ENCODE measurements around the gene CDKN2B-AS1. TPM values are rescaled to one million over a fixed set of nuclear protein-coding genes. Genes with fewer than 3 reads are reported as not detected.

Gene CDKN2B-AS1
- total and polyA plus RNA-seq, 4 donors = 0.58 to 8.0 (median 1.1) TPM

- intact Hi-C loops (cut with DNase I) = loop anchor here (5.0 to 10.0 kb wide), 2 partner anchors 95 to 132 kb away; partner anchors contain the start of gene CDKN2B (in 1 of the 2)
- Histone ChIP-seq H3K27ac (ENCODE audit: low read depth in 1 of 2, low read length in 2 of 2) (peak overlapping the region; percentile 36 to 45), H3K4me1 (ENCODE audit: control insufficient read depth in 1 of 2, insufficient read depth in 2 of 2, low read length in 2 of 2) (peaks cover 0 to 3% of the 10 kb centered on the region in 2 donors), H3K36me3 (ENCODE audit: control insufficient read depth in 1 of 2, insufficient read depth in 2 of 2, low read length in 1 of 2) (no peaks in the 10 kb centered on the region), H3K9me3 (ENCODE audit: control insufficient read depth, low read length) (no peaks in the 10 kb centered on the region), H3K4me3 (ENCODE audit: low read length in 2 of 2) (no peak overlapping the region), H3K27me3 (ENCODE audit: control insufficient read depth in 1 of 2, insufficient read depth in 2 of 2, low read length in 1 of 2) (no peaks in the 10 kb centered on the region)
- ATAC-seq (ENCODE audit: low FRiP score) = no peak
- WGBS, 2 donors = 90 to 94% methylated on average over 4 of the region's 4 CpGs
- no peak for DNase-seq
Observed at GRCh38 chr9:22102146-22103053, 107.8 kb downstream of the CDKN2B-AS1 start.

GRCh38 chr9:22103685-22104575 lies 109.3 kb downstream of the CDKN2B-AS1 start:
- no peaks in the 10 kb centered on the region for H3K9me3 ChIP-seq (ENCODE audit: control insufficient read depth, low read length)
- no peak for ATAC-seq (ENCODE audit: low FRiP score)
- DNase-seq = no peak
- peak overlapping the region in 1 of 2 donors; percentile 95 for H3K27ac ChIP-seq (ENCODE audit: low read depth in 1 of 2, low read length in 2 of 2)
- H3K4me1 ChIP-seq (ENCODE audit: control insufficient read depth in 1 of 2, insufficient read depth in 2 of 2, low read length in 2 of 2) = peaks cover 0 to 3% of the 10 kb centered on the region in 2 donors
- H3K36me3 ChIP-seq (ENCODE audit: control insufficient read depth in 1 of 2, insufficient read depth in 2 of 2, low read length in 1 of 2) = no peaks in the 10 kb centered on the region
- no peak overlapping the region for H3K4me3 ChIP-seq (ENCODE audit: low read length in 2 of 2)
- WGBS, 2 donors = 6 to 9% methylated on average over 4 of the region's 4 CpGs
- intact Hi-C loops (cut with DNase I) = loop anchor here (5.0 to 10.0 kb wide), 2 partner anchors 97 to 131 kb away; partner anchors contain the start of gene CDKN2B (in 1 of the 2)
- H3K27me3 ChIP-seq (ENCODE audit: control insufficient read depth in 1 of 2, insufficient read depth in 2 of 2, low read length in 1 of 2) = no peaks in the 10 kb centered on the region

GRCh38 chr9:22105005-22105722 lies 110.6 kb downstream of the CDKN2B-AS1 start:
- DNase-seq (no peak), ATAC-seq (ENCODE audit: low FRiP score) (no peak)
- no peaks in the 10 kb centered on the region for H3K9me3 ChIP-seq (ENCODE audit: control insufficient read depth, low read length)
- WGBS, 2 donors = 94 to 98% methylated on average over 4 of the region's 4 CpGs
- intact Hi-C loops (cut with DNase I) = loop anchor here in 1 of 2 donors (10.0 kb wide), 1 partner anchor 130 kb away; no protein-coding TSS in a partner anchor
- H3K4me3 ChIP-seq (ENCODE audit: low read length in 2 of 2) = no peak overlapping the region
- H3K27me3 ChIP-seq (ENCODE audit: control insufficient read depth in 1 of 2, insufficient read depth in 2 of 2, low read length in 1 of 2) = no peaks in the 10 kb centered on the region
- no peaks in the 10 kb centered on the region for H3K36me3 ChIP-seq (ENCODE audit: control insufficient read depth in 1 of 2, insufficient read depth in 2 of 2, low read length in 1 of 2)
- peaks cover 0 to 3% of the 10 kb centered on the region in 2 donors for H3K4me1 ChIP-seq (ENCODE audit: control insufficient read depth in 1 of 2, insufficient read depth in 2 of 2, low read length in 2 of 2)
- no peak overlapping the region for H3K27ac ChIP-seq (ENCODE audit: low read depth in 1 of 2, low read length in 2 of 2)

- no peaks in the 10 kb centered on the region for H3K36me3 ChIP-seq (ENCODE audit: control insufficient read depth in 1 of 2, insufficient read depth in 2 of 2, low read length in 1 of 2)
- H3K4me3 ChIP-seq (ENCODE audit: low read length in 2 of 2) = no peak overlapping the region
- peaks cover 0 to 3% of the 10 kb centered on the region in 2 donors for H3K4me1 ChIP-seq (ENCODE audit: control insufficient read depth in 1 of 2, insufficient read depth in 2 of 2, low read length in 2 of 2)
- WGBS, 2 donors = 66 to 71% methylated on average over 6 of the region's 6 CpGs
- DNase-seq = no peak
- H3K27ac ChIP-seq (ENCODE audit: low read depth in 1 of 2, low read length in 2 of 2) = no peak overlapping the region
- intact Hi-C loops (cut with DNase I) = loop anchor here in 1 of 2 donors (10.0 kb wide), 1 partner anchor 127 kb away; no protein-coding TSS in a partner anchor
- no peaks in the 10 kb centered on the region for H3K9me3 ChIP-seq (ENCODE audit: control insufficient read depth, low read length)
- ATAC-seq (ENCODE audit: low FRiP score) = no peak
- H3K27me3 ChIP-seq (ENCODE audit: control insufficient read depth in 1 of 2, insufficient read depth in 2 of 2, low read length in 1 of 2) = no peaks in the 10 kb centered on the region
Observed at GRCh38 chr9:22107202-22108045, 112.8 kb downstream of the CDKN2B-AS1 start.

GRCh38 chr9:22108581-22109370 lies 114.2 kb downstream of the CDKN2B-AS1 start:
- Histone ChIP-seq H3K4me3 (ENCODE audit: low read length in 2 of 2) (no peak overlapping the region), H3K9me3 (ENCODE audit: control insufficient read depth, low read length) (no peaks in the 10 kb centered on the region), H3K4me1 (ENCODE audit: control insufficient read depth in 1 of 2, insufficient read depth in 2 of 2, low read length in 2 of 2) (no peaks in the 10 kb centered on the region), H3K27me3 (ENCODE audit: control insufficient read depth in 1 of 2, insufficient read depth in 2 of 2, low read length in 1 of 2) (no peaks in the 10 kb centered on the region), H3K36me3 (ENCODE audit: control insufficient read depth in 1 of 2, insufficient read depth in 2 of 2, low read length in 1 of 2) (no peaks in the 10 kb centered on the region), H3K27ac (ENCODE audit: low read depth in 1 of 2, low read length in 2 of 2) (no peak overlapping the region)
- 77 to 78% methylated on average over 4 of the region's 4 CpGs for WGBS, 2 donors
- ATAC-seq (ENCODE audit: low FRiP score) = no peak
- DNase-seq = no peak
- intact Hi-C loops (cut with DNase I) = loop anchor here in 1 of 2 donors (10.0 kb wide), 1 partner anchor 126 kb away; no protein-coding TSS in a partner anchor

GRCh38 chr9:22111176-22111953 lies 116.8 kb downstream of the CDKN2B-AS1 start:
- Histone ChIP-seq H3K9me3 (ENCODE audit: control insufficient read depth, low read length) (no peaks in the 10 kb centered on the region), H3K4me1 (ENCODE audit: control insufficient read depth in 1 of 2, insufficient read depth in 2 of 2, low read length in 2 of 2) (no peaks in the 10 kb centered on the region), H3K36me3 (ENCODE audit: control insufficient read depth in 1 of 2, insufficient read depth in 2 of 2, low read length in 1 of 2) (no peaks in the 10 kb centered on the region), H3K27me3 (ENCODE audit: control insufficient read depth in 1 of 2, insufficient read depth in 2 of 2, low read length in 1 of 2) (no peaks in the 10 kb centered on the region), H3K4me3 (ENCODE audit: low read length in 2 of 2) (no peak overlapping the region), H3K27ac (ENCODE audit: low read depth in 1 of 2, low read length in 2 of 2) (no peak overlapping the region)
- intact Hi-C loops (cut with DNase I) = no loop called here
- 41 to 44% methylated on average over 2 of the region's 2 CpGs for WGBS, 2 donors
- DNase-seq = no peak
- no peak for ATAC-seq (ENCODE audit: low FRiP score)

- H3K36me3 ChIP-seq (ENCODE audit: control insufficient read depth in 1 of 2, insufficient read depth in 2 of 2, low read length in 1 of 2) = no peaks in the 10 kb centered on the region
- intact Hi-C loops (cut with DNase I) = no loop called here
- no peaks in the 10 kb centered on the region for H3K4me1 ChIP-seq (ENCODE audit: control insufficient read depth in 1 of 2, insufficient read depth in 2 of 2, low read length in 2 of 2)
- H3K9me3 ChIP-seq (ENCODE audit: control insufficient read depth, low read length) = no peaks in the 10 kb centered on the region
- no peak overlapping the region for H3K27ac ChIP-seq (ENCODE audit: low read depth in 1 of 2, low read length in 2 of 2)
- H3K27me3 ChIP-seq (ENCODE audit: control insufficient read depth in 1 of 2, insufficient read depth in 2 of 2, low read length in 1 of 2) = no peaks in the 10 kb centered on the region
- DNase-seq = no peak
- ATAC-seq (ENCODE audit: low FRiP score) = no peak
- no peak overlapping the region for H3K4me3 ChIP-seq (ENCODE audit: low read length in 2 of 2)
Observed at GRCh38 chr9:22111954-22112247, 117.3 kb downstream of the CDKN2B-AS1 start.
